SW480 (cell line): Measurements from ENCODE around the gene LASP1.
"Not testable (repeated sequence)": the region's sequence is repeated elsewhere in the genome, so short reads cannot be mapped to it uniquely, and the experiment has no call there.

Experiments used
- DNase-seq: peaks from one replicate; pipeline ENCODE4 v3.0.0-alpha.2; 2016; ENCODE audit warnings: low spot score

LASP1 gene

DNA sequence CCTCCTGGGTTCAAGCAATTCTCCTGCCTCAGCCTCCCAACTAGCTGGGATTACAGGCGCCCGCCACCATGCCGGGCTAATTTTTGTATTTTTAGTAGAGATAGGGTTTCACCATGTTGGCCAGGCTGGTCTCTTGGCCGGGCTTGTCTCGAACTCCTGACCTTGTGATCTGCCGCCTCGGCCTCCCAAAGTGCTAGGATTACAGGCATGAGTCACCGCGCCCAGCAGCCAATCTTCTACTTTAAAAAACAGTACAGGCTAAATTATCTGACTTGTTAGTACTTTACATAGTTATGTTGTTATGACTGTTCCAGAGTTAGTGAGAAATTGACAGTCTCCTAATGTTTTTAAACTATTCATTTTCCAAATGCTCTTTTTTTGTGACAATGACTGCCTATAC lies 64.1 kb downstream of the LASP1 start:
- not testable (repeated sequence) for DNase-seq

DNA sequence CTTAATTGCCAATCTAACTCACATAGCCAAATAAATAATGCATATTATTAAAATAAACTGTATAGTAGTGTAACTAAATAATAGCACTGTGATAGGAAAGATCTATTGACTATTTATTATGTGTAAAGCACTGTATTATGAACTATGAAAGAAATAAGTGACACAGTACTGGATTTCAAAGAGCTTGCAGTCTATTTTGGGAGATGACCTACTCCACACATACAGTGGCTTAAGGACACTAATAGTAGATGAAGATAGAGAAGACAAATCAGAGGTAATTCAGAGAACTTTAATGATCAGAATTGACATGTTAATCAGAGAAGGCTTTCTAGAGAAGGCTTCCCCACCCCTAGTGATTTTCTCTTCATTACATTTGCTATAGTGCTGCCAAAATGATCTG lies 70.1 kb downstream of the LASP1 start:
- DNase-seq: no peak

DNA sequence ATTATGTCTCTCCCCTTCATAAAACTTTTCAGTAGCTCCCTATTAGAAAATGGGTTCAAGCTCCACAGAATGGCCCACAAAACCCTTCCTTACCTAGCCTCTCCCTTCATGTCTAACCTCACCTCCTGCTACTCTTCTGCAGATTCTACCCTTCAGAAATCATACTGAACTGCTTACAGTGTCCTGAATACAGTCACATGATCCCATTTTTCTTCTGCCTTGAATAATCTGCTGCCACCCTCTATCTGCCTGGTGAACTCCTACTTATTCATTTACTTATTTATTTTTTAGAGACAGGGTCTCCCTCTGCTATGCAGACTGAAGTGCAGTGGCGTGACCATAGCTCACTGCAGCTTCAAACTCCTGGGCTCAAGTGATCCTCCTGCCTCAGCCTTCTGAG lies 70.5 kb downstream of the LASP1 start:
- no peak for DNase-seq

DNA sequence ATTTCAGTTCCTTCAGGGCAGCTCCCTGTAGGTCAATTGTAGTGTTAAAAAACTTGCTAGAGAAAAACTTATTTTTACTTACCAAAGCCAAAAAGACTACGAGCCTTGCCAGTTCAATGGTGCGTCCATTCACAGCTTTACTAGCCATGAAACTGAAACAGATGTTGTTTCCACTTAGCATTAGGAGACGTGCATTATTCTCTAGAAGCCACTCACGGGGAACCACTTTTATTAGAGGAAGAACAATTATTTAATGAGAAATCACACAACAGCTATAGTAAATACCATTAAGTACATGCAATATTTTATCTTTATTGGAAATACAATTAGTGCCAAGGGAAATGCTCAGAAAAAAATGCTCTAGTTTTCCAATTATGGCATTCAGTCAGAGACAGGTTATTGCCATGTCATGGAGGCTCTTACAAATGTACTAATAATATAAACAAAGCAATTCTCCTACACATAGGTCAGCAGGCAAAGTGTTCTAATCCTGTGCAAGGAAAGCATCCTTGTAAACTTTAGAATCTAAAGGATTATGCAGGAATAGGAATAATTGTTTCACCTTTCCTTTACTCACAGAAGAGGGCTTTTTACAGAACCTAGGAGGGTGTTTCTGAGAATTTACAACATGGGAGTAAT lies 73.0 kb downstream of the LASP1 start:
- no peak for DNase-seq

DNA sequence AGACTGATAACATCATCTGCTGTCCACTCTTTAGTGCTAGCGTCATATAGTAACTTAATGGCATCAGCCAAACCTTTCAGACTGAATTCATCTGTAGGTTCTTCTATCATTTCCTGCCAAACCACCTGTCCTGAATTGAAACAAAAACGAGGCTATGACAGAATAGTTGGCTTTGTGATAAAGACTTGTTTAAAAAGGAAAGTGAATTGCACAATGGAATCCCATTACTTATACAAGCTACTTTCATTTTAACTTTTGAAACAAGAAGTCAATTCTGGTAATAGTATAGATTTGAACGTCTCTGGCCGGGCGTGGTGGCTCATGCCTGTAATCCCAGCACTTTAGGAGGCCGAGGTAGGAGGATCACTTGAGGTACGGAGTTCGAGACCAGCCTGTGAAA lies 73.7 kb downstream of the LASP1 start:
- no peak for DNase-seq

DNA sequence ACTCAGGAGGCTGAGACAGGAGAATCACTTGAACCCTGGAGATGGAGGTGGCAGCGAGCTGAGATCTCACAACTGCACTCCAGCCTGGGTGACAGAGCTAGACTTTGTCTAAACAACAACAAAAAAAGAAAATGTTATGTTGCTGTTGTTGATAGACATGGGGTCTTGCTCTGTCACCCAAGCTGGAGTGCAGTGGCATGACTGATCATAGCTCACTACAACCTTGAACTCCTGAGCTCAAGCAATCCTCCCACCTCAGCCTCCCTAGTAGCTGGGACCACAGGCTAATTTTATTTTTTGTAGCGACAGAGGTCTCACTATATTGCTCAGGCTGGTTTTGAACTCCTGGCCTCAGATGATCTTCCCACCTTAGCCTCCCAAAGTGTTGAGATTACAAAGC lies 77.3 kb downstream of the LASP1 start:
- DNase-seq: no peak

DNA sequence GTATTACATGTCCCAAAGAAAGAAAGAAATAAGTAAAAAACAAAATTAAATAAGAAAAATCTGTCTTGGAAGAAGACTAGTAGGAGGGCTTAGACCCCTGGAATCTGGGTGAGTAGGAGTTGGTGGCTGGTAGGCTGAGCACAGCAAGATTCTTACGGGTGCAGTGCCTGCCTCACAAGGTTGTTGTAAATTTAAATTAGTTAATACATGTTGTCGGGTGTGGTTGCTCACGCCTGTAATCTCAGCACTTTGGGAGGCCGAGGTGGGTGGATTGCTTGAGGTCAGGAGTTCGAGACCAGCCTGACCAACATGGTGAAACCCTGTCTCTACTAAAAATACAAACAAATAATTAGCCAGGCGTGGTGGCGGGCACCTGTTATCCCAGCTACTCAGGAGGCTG lies 83.9 kb downstream of the LASP1 start:
- DNase-seq: not testable (repeated sequence)

DNA sequence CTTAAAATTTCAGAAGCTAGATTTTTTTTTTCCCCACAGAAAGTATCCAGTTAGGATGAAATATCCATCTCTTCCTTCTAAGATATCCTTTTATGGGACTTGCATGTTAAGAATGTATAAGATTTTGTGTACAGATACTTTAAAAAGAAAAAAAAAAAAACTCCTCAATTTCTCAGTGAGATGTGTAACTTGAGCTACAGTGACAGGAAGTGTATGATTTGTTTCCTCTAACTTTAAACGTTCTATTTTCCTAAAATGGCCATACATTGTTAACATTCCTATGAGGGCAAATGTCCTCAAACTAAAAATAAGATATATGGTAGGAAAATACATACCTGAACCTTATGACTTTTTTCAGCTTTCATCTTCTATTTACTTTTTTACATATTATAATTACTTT lies 88.5 kb downstream of the LASP1 start:
- DNase-seq: no peak

DNA sequence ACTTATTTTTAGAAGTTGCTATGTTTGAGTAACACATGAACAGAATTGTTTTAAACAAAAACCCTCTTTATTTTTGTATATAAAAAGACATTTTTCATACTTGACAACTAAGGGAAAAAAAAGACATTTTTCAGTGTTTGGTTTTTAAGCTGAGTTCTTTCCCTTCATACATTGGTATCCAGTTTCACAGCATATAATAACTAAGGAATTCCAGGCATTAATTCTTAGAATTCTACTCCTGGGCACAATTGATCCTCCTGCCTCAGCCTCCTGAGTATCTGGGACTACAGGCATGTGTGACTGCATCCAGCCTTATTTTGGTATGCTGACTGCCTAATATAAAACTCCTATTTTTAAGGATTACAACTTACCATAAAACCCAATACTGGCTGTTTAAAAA lies 88.9 kb downstream of the LASP1 start:
- DNase-seq: no peak

DNA sequence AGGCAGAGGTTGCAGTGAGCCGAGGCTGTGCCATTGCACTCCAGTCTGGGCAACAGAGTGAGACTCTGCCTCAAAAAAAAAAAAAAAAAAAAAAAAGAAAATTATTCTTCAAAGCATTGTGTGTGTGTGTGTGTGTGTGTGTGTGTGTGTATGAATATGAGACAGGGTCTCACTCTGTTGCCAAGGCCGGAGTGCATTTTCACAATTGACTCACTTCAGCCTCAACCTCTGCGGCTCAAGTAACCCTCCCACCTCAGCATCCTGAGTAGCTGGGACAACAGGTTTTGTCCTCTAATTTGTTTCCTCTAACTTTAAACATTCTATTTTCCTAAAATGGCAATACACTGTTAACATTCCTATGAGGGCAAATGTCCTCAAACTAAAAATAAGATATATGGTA lies 89.7 kb downstream of the LASP1 start:
- no peak for DNase-seq

DNA sequence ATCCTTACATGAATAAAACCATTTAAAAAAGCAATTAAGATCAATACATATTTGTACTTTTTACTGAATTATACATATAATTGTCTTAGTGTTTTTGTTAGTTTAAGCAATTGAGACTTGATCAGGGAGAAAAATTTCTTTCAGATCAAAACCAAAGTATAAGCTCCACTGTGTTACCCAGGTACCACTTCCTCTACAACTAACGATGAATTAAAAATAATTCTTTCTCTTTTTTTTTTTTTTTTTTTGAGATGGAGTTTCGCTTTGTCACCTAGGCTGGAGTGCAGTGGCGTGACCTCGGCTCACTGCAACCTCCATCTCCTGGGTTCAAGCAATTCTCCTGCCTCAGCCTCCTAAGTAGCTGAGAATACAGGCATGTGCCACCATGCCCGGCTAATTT lies 90.5 kb downstream of the LASP1 start:
- no peak for DNase-seq

DNA sequence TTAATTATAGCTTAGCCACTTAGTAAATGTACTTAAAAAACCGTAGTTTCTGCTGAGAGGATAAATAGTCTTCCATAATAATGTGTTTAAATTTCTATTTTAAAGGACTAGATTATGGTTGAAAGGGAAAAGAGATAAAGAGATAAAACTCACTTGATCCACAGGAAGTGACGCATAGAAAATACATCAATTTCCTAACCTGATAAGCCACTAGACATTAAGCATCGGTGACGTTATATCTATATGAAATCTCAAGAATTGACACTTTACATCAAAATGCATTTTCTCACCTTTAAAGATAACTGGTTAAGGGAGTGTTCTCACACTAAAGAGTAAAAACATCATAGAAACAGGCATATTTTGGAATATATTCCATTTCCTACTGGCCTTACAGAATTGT lies 91.6 kb downstream of the LASP1 start:
- DNase-seq: no peak

DNA sequence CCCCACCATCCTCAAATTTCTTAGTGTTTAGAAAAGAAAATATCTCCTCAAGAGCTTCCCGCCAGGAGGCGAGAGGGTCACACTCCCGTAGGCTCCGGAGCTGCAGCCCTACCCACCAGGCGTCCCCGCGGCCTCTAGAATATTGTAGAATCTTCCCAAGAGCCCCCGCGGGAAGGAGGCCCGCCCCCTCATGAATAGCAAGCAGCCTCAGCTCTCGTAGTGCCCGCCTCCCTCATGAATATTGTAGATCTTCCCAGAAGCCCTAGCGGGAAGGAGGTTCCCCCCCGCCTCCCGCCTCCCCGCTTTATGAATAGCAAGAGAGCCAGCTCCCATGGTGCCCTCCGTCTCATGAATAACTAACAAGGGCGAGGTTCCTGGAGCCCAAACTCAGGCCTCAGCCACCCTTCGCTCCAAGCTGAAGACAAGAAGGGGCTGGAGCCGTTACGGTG lies 97.5 kb downstream of the LASP1 start, which contains the start of gene FBXO47:
Gene FBXO47 (minus strand): TSS at position 114 of the 449 bp plus-strand sequence. CDS start 4,378 bp downstream, outside the sequence.
- DNase-seq: peak; percentile 95

DNA sequence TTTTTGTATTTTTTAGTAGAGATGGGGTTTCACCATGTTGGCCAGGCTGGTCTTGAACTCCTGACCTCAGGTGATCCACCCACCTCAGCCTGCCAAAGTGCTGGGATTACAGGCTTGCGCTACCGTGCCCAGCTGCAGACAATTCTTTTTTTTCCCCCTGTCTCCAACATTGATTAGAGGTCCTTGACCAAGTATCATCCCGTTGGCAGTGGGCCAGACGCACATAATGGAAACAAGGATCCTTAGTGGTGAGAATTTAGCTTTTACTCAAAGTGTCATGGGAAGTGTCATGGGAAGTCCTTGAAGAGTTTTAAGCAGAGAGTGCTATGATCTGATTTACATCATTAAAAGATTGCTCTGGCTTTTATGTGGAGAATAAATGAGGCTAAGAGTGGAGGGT lies 99.4 kb downstream of the LASP1 start:
- DNase-seq: no peak

DNA sequence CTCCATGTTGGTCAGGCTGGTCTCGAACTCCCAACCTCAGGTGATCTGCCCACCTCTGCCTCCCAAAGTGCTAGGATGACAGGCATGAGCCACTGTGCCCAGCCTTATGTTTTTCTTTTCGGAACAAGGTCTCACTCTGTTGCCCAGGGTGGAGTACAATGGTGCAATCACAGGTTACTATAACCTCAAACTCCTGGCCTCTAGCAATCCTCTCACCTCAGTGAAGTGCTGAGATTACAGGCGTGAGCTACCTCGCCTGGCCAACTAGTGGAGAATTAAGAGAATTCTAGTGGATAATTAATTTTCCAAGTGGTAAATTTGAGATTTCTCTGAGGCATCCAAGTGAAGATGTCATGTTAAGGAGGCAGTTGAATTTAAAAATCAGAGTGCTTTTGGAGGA lies 100.3 kb downstream of the LASP1 start:
- DNase-seq: no peak

DNA sequence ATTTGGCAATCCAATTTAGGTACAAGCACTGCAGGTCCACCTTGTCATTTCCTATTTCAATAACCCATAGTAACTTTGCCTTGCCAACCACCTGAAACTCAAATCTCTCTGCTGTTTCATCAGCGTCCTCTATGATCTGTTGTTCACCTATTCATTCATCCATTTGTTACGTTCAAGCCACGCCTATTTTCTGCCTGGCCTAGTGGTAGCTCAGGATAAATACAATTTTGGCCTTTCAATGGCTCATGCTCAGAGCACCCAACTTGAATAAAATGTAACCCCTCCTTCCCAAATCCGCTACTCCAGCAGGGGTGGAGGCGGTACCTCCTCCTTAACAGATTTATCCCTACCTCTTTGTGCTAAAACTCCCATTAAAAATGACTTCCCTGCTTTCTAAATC lies 100.9 kb downstream of the LASP1 start:
- peak; percentile 36 for DNase-seq
